Measurements from ENCODE around the gene BRD4. TPM values are rescaled to one million over a fixed set of nuclear protein-coding genes. Genes with fewer than 3 reads are reported as not detected.

Gene BRD4
- total and polyA plus RNA-seq, 8 donors = 10.6 to 113 (median 20.5) TPM

- peaks cover 80 to 96% (median 95%) of the 10 kb centered on the region in 4 donors for H3K36me3 ChIP-seq
- intact Hi-C loops (cut with DNase I; ENCODE audit: low total_unique reads) = no loop called here
- TF ChIP-seq, protein P1, sequence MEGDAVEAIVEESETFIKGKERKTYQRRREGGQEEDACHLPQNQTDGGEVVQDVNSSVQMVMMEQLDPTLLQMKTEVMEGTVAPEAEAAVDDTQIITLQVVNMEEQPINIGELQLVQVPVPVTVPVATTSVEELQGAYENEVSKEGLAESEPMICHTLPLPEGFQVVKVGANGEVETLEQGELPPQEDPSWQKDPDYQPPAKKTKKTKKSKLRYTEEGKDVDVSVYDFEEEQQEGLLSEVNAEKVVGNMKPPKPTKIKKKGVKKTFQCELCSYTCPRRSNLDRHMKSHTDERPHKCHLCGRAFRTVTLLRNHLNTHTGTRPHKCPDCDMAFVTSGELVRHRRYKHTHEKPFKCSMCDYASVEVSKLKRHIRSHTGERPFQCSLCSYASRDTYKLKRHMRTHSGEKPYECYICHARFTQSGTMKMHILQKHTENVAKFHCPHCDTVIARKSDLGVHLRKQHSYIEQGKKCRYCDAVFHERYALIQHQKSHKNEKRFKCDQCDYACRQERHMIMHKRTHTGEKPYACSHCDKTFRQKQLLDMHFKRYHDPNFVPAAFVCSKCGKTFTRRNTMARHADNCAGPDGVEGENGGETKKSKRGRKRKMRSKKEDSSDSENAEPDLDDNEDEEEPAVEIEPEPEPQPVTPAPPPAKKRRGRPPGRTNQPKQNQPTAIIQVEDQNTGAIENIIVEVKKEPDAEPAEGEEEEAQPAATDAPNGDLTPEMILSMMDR (IDR thresholded peaks at IDR 0.05) = no peak
- no peak for TF ChIP-seq POLR2A (IDR thresholded peaks at IDR 0.05)
- no peak for TF ChIP-seq EP300 (IDR thresholded peaks at IDR 0.05)
- no peak for TF ChIP-seq POLR2AphosphoS5 (IDR thresholded peaks at IDR 0.05)
- WGBS, 5 donors = 89 to 96% (median 93%) methylated on average over 21 to 26 of the region's 26 CpGs
- no peak overlapping the region for H3K4me3 ChIP-seq
- no peaks in the 10 kb centered on the region for H3K9me3 ChIP-seq
- H3K27me3 ChIP-seq = no peaks in the 10 kb centered on the region
- H3K27ac ChIP-seq = no peak overlapping the region
- DNase-seq = no peak
- H3K4me1 ChIP-seq = no peaks in the 10 kb centered on the region
Observed at GRCh38 chr19:15239337-15239949, 92.9 kb downstream of the BRD4 start.

- peaks cover 72 to 89% (median 87%) of the 10 kb centered on the region in 4 donors for H3K36me3 ChIP-seq
- H3K4me3 ChIP-seq = no peak overlapping the region
- DNase-seq = no peak
- no peak overlapping the region for H3K27ac ChIP-seq
- 89 to 99% (median 92%) methylated on average over 12 to 29 of the region's 29 CpGs for WGBS, 5 donors
- intact Hi-C loops (cut with DNase I; ENCODE audit: low total_unique reads) = no loop called here
- H3K4me1 ChIP-seq = peaks cover 0 to 2% (median under 1%) of the 10 kb centered on the region in 4 donors
- TF ChIP-seq, protein P1 (IDR thresholded peaks at IDR 0.05) = no peak
- TF ChIP-seq POLR2A (IDR thresholded peaks at IDR 0.05) (no peak), EP300 (IDR thresholded peaks at IDR 0.05) (no peak), POLR2AphosphoS5 (IDR thresholded peaks at IDR 0.05) (no peak)
- no peaks in the 10 kb centered on the region for H3K9me3 ChIP-seq
- H3K27me3 ChIP-seq = peaks cover 0 to under 1% (median 0%) of the 10 kb centered on the region in 3 donors
Observed at GRCh38 chr19:15238639-15239155, 93.6 kb downstream of the BRD4 start.

DNA sequence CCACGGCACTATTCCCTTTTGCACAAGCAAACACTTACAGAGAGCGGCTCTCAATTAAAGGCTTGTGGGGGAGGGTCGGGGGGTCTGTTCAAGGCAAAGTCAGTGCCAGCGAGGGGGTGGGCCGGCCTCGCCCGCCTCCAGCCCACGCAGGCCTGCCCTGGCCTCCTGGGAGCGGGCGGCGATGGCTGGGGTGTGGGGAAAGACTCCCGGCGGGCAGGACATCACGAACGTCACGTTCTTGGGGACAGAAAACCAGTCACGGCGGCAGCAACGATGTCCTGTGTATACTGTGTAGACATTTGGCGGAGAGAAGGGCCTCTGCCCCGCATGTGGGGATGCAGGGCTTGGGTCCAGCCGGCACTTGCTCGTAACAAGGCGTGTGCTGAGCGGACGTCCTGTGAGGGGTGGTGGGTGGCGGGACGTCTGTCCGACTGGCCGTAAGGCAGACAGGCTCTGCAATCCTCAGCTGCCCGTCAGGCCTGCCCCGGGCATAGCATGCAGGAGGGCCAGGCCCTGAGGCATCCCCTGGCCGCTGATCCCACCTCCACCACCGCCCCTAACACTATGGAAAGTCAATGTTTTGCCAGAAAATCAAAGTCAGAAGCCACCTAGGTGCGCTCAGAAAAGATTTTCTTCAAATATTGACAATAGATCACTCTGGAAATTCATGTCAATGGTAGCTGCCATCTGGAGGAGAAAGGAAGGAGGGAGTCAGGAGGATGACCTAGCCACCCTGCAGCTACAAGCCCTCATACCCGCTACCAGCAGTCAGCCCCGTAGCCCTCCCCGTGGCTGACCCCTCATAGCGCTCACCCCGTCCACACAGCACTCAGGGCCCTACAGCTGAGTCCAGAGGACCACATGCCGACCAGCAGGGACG is 94.3 kb downstream of the BRD4 start:
- 86 to 91% (median 89%) methylated on average over 38 to 42 of the region's 42 CpGs for WGBS, 5 donors
- TF ChIP-seq POLR2A (IDR thresholded peaks at IDR 0.05) (no peak), EP300 (IDR thresholded peaks at IDR 0.05) (no peak)
- Histone ChIP-seq H3K36me3 (peaks cover 66 to 82% (median 81%) of the 10 kb centered on the region in 4 donors), H3K27me3 (peaks cover 0 to 8% (median 3%) of the 10 kb centered on the region in 3 donors), H3K27ac (no peak overlapping the region), H3K4me3 (no peak overlapping the region), H3K4me1 (peaks cover 5 to 9% (median 7%) of the 10 kb centered on the region in 4 donors), H3K9me3 (no peaks in the 10 kb centered on the region)
- intact Hi-C loops (cut with DNase I; ENCODE audit: low total_unique reads) = no loop called here
- DNase-seq = no peak

DNA sequence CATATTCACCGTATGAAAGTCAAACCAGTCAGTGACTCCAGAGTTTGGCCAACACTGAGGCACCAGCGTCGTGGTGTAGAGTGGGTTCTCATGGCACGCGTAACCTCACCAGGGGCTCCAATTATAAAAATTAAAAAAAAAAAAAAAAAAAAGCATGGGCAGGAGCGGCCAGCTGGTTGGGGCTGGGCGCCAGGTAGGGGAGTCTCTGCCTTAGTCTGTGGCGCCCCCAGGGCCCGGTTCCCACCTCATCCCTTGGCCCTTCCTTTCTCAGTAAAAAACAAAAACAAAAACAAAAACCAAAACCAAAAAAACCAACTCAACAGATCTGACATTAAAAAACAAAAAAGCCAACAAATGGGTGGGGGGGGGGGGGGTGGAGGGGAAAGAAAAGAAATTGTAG is 95.5 kb downstream of the BRD4 start:
- no peak for DNase-seq
- H3K4me3 ChIP-seq = no peak overlapping the region
- intact Hi-C loops (cut with DNase I; ENCODE audit: low total_unique reads) = no loop called here
- no peak overlapping the region for H3K27ac ChIP-seq
- H3K27me3 ChIP-seq = peaks cover 3 to 19% (median 14%) of the 10 kb centered on the region in 3 donors
- peaks cover 57 to 70% (median 70%) of the 10 kb centered on the region in 4 donors for H3K36me3 ChIP-seq
- peaks cover 14 to 20% (median 18%) of the 10 kb centered on the region in 4 donors for H3K4me1 ChIP-seq
- no peak for TF ChIP-seq EP300 (IDR thresholded peaks at IDR 0.05)
- H3K9me3 ChIP-seq = no peaks in the 10 kb centered on the region
- WGBS, 5 donors = 88 to 95% (median 89%) methylated on average over 7 to 9 of the region's 9 CpGs

- TF ChIP-seq, protein P1 (IDR thresholded peaks at IDR 0.05) = no peak
- TF ChIP-seq POLR2A (IDR thresholded peaks at IDR 0.05) (no peak), EP300 (IDR thresholded peaks at IDR 0.05) (no peak), POLR2AphosphoS5 (IDR thresholded peaks at IDR 0.05) (no peak)
- DNase-seq = no peak
- Histone ChIP-seq H3K4me3 (no peak overlapping the region), H3K36me3 (peaks cover 52 to 61% (median 59%) of the 10 kb centered on the region in 4 donors), H3K4me1 (peaks cover 17 to 25% (median 22%) of the 10 kb centered on the region in 4 donors), H3K27me3 (peaks cover 5 to 30% (median 20%) of the 10 kb centered on the region in 3 donors), H3K27ac (no peak overlapping the region), H3K9me3 (no peaks in the 10 kb centered on the region)
- WGBS, 5 donors = 70 to 94% (median 85%) methylated on average over 2 of the region's 2 CpGs
- intact Hi-C loops (cut with DNase I; ENCODE audit: low total_unique reads) = no loop called here
Observed at GRCh38 chr19:15235781-15236180, 96.6 kb downstream of the BRD4 start.

All from stomach (tissue), 9 donors.